HEK293 (cell line): Measurements from ENCODE around the gene TTC22.

ENCODE experiments used
- ATF2 ChIP-seq: fragments of 450-650 bp; formaldehyde crosslinking; IDR thresholded peaks from 2 replicates; pipeline ENCODE4 v1.5.1; 2016; ENCODE audit warnings: missing biosample characterization, missing genetic modification characterization, low read depth
- CTCF ChIP-seq: fragments of 450-650 bp; formaldehyde crosslinking; IDR thresholded peaks from 2 replicates; pipeline ENCODE4 v1.5.1; 2016; ENCODE audit warnings: missing biosample characterization, missing genetic modification characterization
- PBX3 ChIP-seq: sonication (generic); formaldehyde crosslinking; IDR thresholded peaks from 2 replicates; pipeline ENCODE4 v1.8.1; 2022; ENCODE audit warnings: mild to moderate bottlenecking, moderate library complexity, missing genetic modification reagents
- ZNF10 ChIP-seq: fragments of 450-650 bp; formaldehyde crosslinking; IDR thresholded peaks from 2 replicates; pipeline ENCODE4 v1.5.1; 2017; ENCODE audit warnings: missing biosample characterization, missing genetic modification characterization
- ZNF324 ChIP-seq: fragments of 450-650 bp; formaldehyde crosslinking; IDR thresholded peaks from 2 replicates; pipeline ENCODE4 v1.5.1; 2016; ENCODE audit warnings: missing biosample characterization, missing genetic modification characterization
- ZNF664 ChIP-seq: fragments of 450-650 bp; formaldehyde crosslinking; IDR thresholded peaks from 2 replicates; pipeline ENCODE4 v1.5.1; 2016; ENCODE audit warnings: missing biosample characterization, missing genetic modification characterization
- ZSCAN18 ChIP-seq: fragments of 450-650 bp; formaldehyde crosslinking; IDR thresholded peaks from 2 replicates; pipeline ENCODE4 v1.5.1; 2016; ENCODE audit warnings: missing biosample characterization, missing genetic modification characterization
- ZXDB ChIP-seq: fragments of 450-650 bp; formaldehyde crosslinking; IDR thresholded peaks from 2 replicates; pipeline ENCODE4 v1.5.1; 2016; ENCODE audit warnings: missing biosample characterization, missing genetic modification characterization
- TF ChIP-seq, protein P1 (sequence below): fragments of 450-650 bp; formaldehyde crosslinking; IDR thresholded peaks from 2 replicates; pipeline ENCODE4 v1.5.1; 2016; ENCODE audit warnings: missing biosample characterization, missing genetic modification characterization

DNA sequence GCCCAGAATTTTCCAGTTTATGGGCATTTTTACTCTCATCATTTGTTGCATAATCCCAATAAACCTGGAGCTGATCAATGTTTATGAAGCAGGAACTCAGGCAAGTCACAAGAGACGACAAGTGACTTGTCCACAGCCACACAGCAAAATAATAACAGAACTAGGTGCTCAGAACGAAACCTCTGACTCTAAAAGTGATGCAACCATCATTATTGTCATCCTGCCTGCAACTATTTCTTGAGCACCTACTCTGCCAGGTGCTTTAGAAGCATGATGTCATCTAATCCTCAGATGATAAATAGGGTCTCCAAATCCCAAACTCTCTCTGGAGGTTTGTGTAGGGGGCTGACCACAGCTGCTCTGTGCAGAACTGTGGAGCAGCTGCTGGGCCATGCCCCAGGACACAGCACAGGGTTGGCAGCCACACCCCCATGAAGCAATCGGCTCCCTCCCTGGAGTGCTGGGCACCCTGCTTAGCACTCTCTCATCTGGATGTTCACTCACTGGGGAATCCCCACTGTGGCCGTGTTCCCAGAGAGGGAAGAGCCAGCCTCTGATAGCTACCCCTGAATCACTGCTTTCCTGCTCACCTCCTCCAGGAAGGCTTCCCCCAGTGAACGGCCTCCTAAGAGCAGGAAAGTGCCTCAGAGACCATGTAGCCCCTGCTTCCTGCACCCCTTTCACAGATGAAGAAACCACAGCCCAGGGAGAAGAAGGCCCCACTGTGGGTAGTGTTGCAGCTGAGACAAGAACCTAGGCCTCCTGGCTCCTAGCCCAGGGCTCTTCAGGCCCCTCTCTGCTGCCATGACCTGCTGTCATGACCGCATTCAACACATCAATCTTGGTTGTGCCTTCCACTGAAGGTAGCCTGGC lies 2.1 kb downstream of the TTC22 start:
- TF ChIP-seq, protein P1, sequence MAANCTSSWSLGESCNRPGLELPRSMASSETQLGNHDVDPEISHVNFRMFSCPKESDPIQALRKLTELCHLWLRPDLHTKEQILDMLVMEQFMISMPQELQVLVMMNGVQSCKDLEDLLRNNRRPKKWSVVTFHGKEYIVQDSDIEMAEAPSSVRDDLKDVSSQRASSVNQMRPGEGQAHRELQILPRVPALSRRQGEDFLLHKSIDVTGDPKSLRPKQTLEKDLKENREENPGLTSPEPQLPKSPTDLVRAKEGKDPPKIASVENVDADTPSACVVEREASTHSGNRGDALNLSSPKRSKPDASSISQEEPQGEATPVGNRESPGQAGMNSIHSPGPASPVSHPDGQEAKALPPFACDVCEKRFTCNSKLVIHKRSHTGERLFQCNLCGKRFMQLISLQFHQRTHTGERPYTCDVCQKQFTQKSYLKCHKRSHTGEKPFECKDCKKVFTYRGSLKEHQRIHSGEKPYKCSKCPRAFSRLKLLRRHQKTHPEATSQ (tag by site-specific recombination), result no peak
- peak; percentile 79 for TF ChIP-seq ATF2 (tag by site-specific recombination)
- no peak for TF ChIP-seq ZNF324 (tag by site-specific recombination)
- TF ChIP-seq ZSCAN18, result no peak
- TF ChIP-seq ZNF10, result no peak
- no peak for TF ChIP-seq PBX3 (CRISPR knock-in tag)
- no peak for TF ChIP-seq ZXDB (tag by site-specific recombination)
- TF ChIP-seq CTCF (tag by site-specific recombination), result no peak
- peak; percentile 78; the same call in 1 of the 2 replicates for TF ChIP-seq ZNF664
